Astrocyte of the cerebellum (primary cell): Measurements from ENCODE around the gene HOXD10.

Experiments
- DNase-seq: peaks from one replicate; pipeline ENCODE4 v3.0.0-alpha.2; 2011; ENCODE audit warnings: low read depth
- H3K4me3 ChIP-seq: 2 replicates; pipeline ENCODE4 v1.5.1; 2011; ENCODE audit warnings: mild to moderate bottlenecking, low read depth, low read length, moderate library complexity
- CTCF ChIP-seq: IDR thresholded peaks from 2 replicates; pipeline ENCODE4 v1.5.1; 2012; ENCODE audit warnings: low read length, low read depth, moderate library complexity, mild to moderate bottlenecking; ENCODE audit errors: missing control alignments
- in situ Hi-C: cut with HindIII; loops from 2 replicates; pipeline ENCODE4 v1.10.0; 2017; ENCODE audit warnings: low sequenced_read_pairs

Gene HOXD10

GRCh38 chr2:176150584-176151441, 34.2 kb downstream of the HOXD10 start:
- in situ Hi-C loops = no loop called here
- TF ChIP-seq CTCF = no peak
- DNase-seq = no peak
- no peak overlapping the region for H3K4me3 ChIP-seq

- in situ Hi-C loops = no loop called here
- no peak for DNase-seq
- TF ChIP-seq CTCF = no peak
- H3K4me3 ChIP-seq = peak within 1 kb of the TSS; percentile 41
Measured at GRCh38 chr2:176151442-176152287, 35.1 kb downstream of the HOXD10 start, which contains the start of gene HOXD4. TSS of gene HOXD4 (plus strand) at chr2:176151550. CDS start at chr2:176151634, 84 bp downstream.

GRCh38 chr2:176152350-176153181, 36.0 kb downstream of the HOXD10 start:
- no peak for TF ChIP-seq CTCF
- in situ Hi-C loops = no loop called here
- H3K4me3 ChIP-seq = peak overlapping the region; percentile 41
- DNase-seq = no peak

GRCh38 chr2:176154576-176155252, 38.1 kb downstream of the HOXD10 start:
- no peak for TF ChIP-seq CTCF
- DNase-seq = no peak
- in situ Hi-C loops = no loop called here
- H3K4me3 ChIP-seq = peak overlapping the region; percentile 14

- TF ChIP-seq CTCF = no peak
- in situ Hi-C loops = no loop called here
Measured at GRCh38 chr2:176155356-176156044, 38.9 kb downstream of the HOXD10 start.

More at GRCh38 chr2:176155356-176156044, 38.9 kb downstream of the HOXD10 start:
- no peak for DNase-seq
- H3K4me3 ChIP-seq = no peak overlapping the region
